NCI-H1048 (cell line): ENCODE measurements around the gene TMEM43.

Experiments
- DNase-seq: peaks from one replicate; lab custom pipeline; 2025; lab: John Stamatoyannopoulos, UW

Gene TMEM43

GRCh38 chr3:14122301-14122700 lies 2.6 kb upstream of the TMEM43 start:
- no peak for DNase-seq

- no peak for DNase-seq
Measured at GRCh38 chr3:14123308-14124222, 1.3 kb upstream of the TMEM43 start.

- DNase-seq = no peak
Measured at GRCh38 chr3:14124223-14124614, 633 bp upstream of the TMEM43 start.

- DNase-seq = no peak
Measured at GRCh38 chr3:14125193-14126016, 553 bp downstream of the TMEM43 start.

- no peak for DNase-seq
Measured at GRCh38 chr3:14126017-14126886, 1.4 kb downstream of the TMEM43 start.

GRCh38 chr3:14126887-14127505 lies 2.1 kb downstream of the TMEM43 start:
- DNase-seq = no peak

- no peak for DNase-seq
Measured at GRCh38 chr3:14127516-14128161, 2.8 kb downstream of the TMEM43 start.

GRCh38 chr3:14128724-14129123 lies 3.9 kb downstream of the TMEM43 start:
- no peak for DNase-seq

GRCh38 chr3:14129296-14129695 lies 4.4 kb downstream of the TMEM43 start:
- DNase-seq = no peak

- no peak for DNase-seq
Measured at GRCh38 chr3:14130230-14130629, 5.4 kb downstream of the TMEM43 start.

GRCh38 chr3:14130707-14131106 lies 5.9 kb downstream of the TMEM43 start:
- no peak for DNase-seq

GRCh38 chr3:14131134-14131533 lies 6.3 kb downstream of the TMEM43 start:
- no peak for DNase-seq

GRCh38 chr3:14132120-14132519 lies 7.3 kb downstream of the TMEM43 start:
- DNase-seq = no peak

GRCh38 chr3:14132689-14133088 lies 7.8 kb downstream of the TMEM43 start:
- no peak for DNase-seq

GRCh38 chr3:14133188-14133800 lies 8.4 kb downstream of the TMEM43 start:
- no peak for DNase-seq

- DNase-seq = no peak
Measured at GRCh38 chr3:14133876-14134275, 9.0 kb downstream of the TMEM43 start.

- no peak for DNase-seq
Measured at GRCh38 chr3:14134291-14134690, 9.4 kb downstream of the TMEM43 start.

GRCh38 chr3:14135581-14135980 lies 10.7 kb downstream of the TMEM43 start:
- DNase-seq = no peak

- no peak for DNase-seq
Measured at GRCh38 chr3:14137004-14137403, 12.2 kb downstream of the TMEM43 start.

- DNase-seq = no peak
Measured at GRCh38 chr3:14137445-14137844, 12.6 kb downstream of the TMEM43 start.
